ENCODE results near the gene SLC16A13.
"Not testable (repeated sequence)": the region's sequence is repeated elsewhere in the genome, so short reads cannot be mapped to it uniquely, and the experiment has no call there.

DNA sequence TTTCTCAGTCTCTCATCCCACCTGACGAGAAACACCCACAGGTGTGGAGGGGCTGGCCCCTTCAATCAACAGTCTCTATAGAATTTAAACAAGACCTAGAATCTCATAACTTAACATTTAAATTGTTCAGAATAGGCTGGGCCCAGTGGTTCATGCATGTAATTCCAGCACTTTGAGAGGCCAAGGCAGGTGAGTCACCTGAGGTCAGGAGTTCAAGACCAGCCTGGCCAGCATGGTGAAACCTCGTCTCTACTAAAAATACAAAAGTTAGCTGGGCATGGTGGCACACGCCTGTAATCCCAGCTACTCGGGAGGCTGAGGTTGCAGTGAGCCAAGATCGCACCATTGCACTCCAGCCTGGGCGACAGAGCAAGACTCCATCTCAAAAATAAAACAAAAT lies 53.8 kb downstream of the SLC16A13 start:
- TF ChIP-seq, protein P1, sequence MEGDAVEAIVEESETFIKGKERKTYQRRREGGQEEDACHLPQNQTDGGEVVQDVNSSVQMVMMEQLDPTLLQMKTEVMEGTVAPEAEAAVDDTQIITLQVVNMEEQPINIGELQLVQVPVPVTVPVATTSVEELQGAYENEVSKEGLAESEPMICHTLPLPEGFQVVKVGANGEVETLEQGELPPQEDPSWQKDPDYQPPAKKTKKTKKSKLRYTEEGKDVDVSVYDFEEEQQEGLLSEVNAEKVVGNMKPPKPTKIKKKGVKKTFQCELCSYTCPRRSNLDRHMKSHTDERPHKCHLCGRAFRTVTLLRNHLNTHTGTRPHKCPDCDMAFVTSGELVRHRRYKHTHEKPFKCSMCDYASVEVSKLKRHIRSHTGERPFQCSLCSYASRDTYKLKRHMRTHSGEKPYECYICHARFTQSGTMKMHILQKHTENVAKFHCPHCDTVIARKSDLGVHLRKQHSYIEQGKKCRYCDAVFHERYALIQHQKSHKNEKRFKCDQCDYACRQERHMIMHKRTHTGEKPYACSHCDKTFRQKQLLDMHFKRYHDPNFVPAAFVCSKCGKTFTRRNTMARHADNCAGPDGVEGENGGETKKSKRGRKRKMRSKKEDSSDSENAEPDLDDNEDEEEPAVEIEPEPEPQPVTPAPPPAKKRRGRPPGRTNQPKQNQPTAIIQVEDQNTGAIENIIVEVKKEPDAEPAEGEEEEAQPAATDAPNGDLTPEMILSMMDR (conservative IDR thresholded peaks at IDR 0.05; ENCODE audit: low read depth, low read length), result not testable (repeated sequence)
- TF ChIP-seq EZH2 (IDR thresholded peaks at IDR 0.05; ENCODE audit: borderline replicate concordance, low read depth, low read length, poor library complexity, severe bottlenecking), result not testable (repeated sequence)
